HepG2 (cell line): ENCODE results near the gene EFNA2. TPM values are rescaled to one million over a fixed set of nuclear protein-coding genes. Genes with fewer than 3 reads are reported as not detected.

Source experiments
- AGO2 ChIP-seq: fragments of 200-400 bp; formaldehyde crosslinking; optimal IDR thresholded peaks from 2 replicates; pipeline ENCODE3; 2017; ENCODE audit warnings: mild to moderate bottlenecking, low read depth, low read length, moderate library complexity
- BCL6 ChIP-seq: IDR thresholded peaks from 2 replicates; pipeline ENCODE4 v1.6.1; 2016; ENCODE audit warnings: missing genetic modification reagents, missing compliant biosample characterization
- ELF4 ChIP-seq: sonication (generic); formaldehyde crosslinking; IDR thresholded peaks from 2 replicates; pipeline ENCODE4 v1.5.0; 2020; ENCODE audit warnings: missing genetic modification reagents, mild to moderate bottlenecking, moderate library complexity, borderline replicate concordance
- FOXM1 ChIP-seq: sonication (generic); formaldehyde crosslinking; IDR thresholded peaks from 2 replicates; pipeline ENCODE4 v1.5.0; 2020; ENCODE audit warnings: missing genetic modification reagents
- KDM4B ChIP-seq: sonication (generic); formaldehyde crosslinking; IDR thresholded peaks from 2 replicates; pipeline ENCODE4 v1.4.0; 2020; ENCODE audit warnings: missing genetic modification reagents
- LCORL ChIP-seq, 2 experiments: fragments of 450-650 bp in 1 of 2; sonication (generic) in 1 of 2; formaldehyde crosslinking in 1 of 2; IDR thresholded peaks; 2 replicates each; pipeline versions ENCODE4 v1.5.0 to v1.6.1; 2017 to 2020; ENCODE audit warnings: antibody characterized with exemption in 1 of 2, missing genetic modification reagents in 1 of 2
- MXI1 ChIP-seq: IDR thresholded peaks from 3 replicates; pipeline ENCODE4 v1.6.1; 2012; ENCODE audit warnings: low read depth, low read length, inconsistent platforms, borderline replicate concordance
- NFYB ChIP-seq: sonication (generic); formaldehyde crosslinking; IDR thresholded peaks from 2 replicates; pipeline ENCODE4 v1.4.0; 2020; ENCODE audit warnings: missing genetic modification reagents
- ONECUT2 ChIP-seq: sonication (generic); formaldehyde crosslinking; IDR thresholded peaks from 2 replicates; pipeline ENCODE4 v1.4.0; 2020; ENCODE audit warnings: missing genetic modification reagents
- SOX5 ChIP-seq: IDR thresholded peaks from 2 replicates; pipeline ENCODE4 v1.6.1; 2016; ENCODE audit warnings: borderline replicate concordance
- SP1 ChIP-seq, 2 experiments: fragments of 450-650 bp in 1 of 2; sonication (generic) in 1 of 2; formaldehyde crosslinking in 1 of 2; IDR thresholded peaks; 2 replicates each; pipeline versions ENCODE4 v1.4.0 to v1.6.1; 2016 to 2020; ENCODE audit warnings: missing genetic modification reagents in 1 of 2
- SP5 ChIP-seq: IDR thresholded peaks from 2 replicates; pipeline ENCODE4 v1.6.1; 2016; ENCODE audit warnings: low read depth, borderline replicate concordance
- TAF1 ChIP-seq: sonication (generic); formaldehyde crosslinking; IDR thresholded peaks from 2 replicates; pipeline ENCODE4 v1.4.0; 2020; ENCODE audit warnings: missing genetic modification reagents
- ZNF17 ChIP-seq: sonication (generic); formaldehyde crosslinking; IDR thresholded peaks from 2 replicates; pipeline ENCODE4 v1.5.0; 2020; ENCODE audit warnings: mild to moderate bottlenecking, missing genetic modification reagents
- ZNF33B ChIP-seq: sonication (generic); formaldehyde crosslinking; IDR thresholded peaks from 2 replicates; pipeline ENCODE4 v1.5.1; 2020; ENCODE audit warnings: mild to moderate bottlenecking, missing genetic modification reagents
- ZNF552 ChIP-seq: sonication (generic); formaldehyde crosslinking; IDR thresholded peaks from 2 replicates; pipeline ENCODE4 v1.9.0; 2022; ENCODE audit warnings: missing genetic modification reagents, mild to moderate bottlenecking, borderline replicate concordance
- ZNF558 ChIP-seq: sonication (generic); formaldehyde crosslinking; IDR thresholded peaks from 2 replicates; pipeline ENCODE4 v1.9.0; 2022; ENCODE audit warnings: mild to moderate bottlenecking, missing genetic modification reagents, borderline replicate concordance
- ZNF607 ChIP-seq: sonication (generic); formaldehyde crosslinking; IDR thresholded peaks from 2 replicates; pipeline ENCODE4 v1.5.1; 2020; ENCODE audit warnings: missing genetic modification reagents, mild to moderate bottlenecking, borderline replicate concordance
- ZSCAN29 ChIP-seq: sonication (generic); formaldehyde crosslinking; conservative IDR thresholded peaks from 2 replicates; pipeline ENCODE4 v1.4.0; 2020; ENCODE audit warnings: mild to moderate bottlenecking, missing genetic modification reagents
- polyA plus RNA-seq, 8 experiments: library from polyadenylated mRNA; depleted of rRNA in 3 of 8; stranded (reverse) in 7 of 8; unstranded in 1 of 8; fragments of >200 nt; fragmentation: Illumina TruSeq in 4 of 8; extraction: Trizol in 4 of 8; gene quantifications; 2 replicates each; pipeline versions ENCODE4 v1.2.1 to v1.2.3, GENCODE V29; 2011 to 2016; ENCODE audit warnings: low read depth in 4 of 8, missing spikeins in 1 of 8, mixed read lengths in 1 of 8; ENCODE audit not compliant: insufficient read depth in 1 of 8
- total RNA-seq, 5 experiments: library from RNA; depleted of rRNA; stranded (reverse); fragments of >200 nt; fragmentation: Illumina TruSeq; extraction: Trizol; gene quantifications; 2 replicates each; pipeline ENCODE4 v1.2.3, GENCODE V29; 2016; ENCODE audit warnings: low read depth in 1 of 5
- TF ChIP-seq, protein P1 (sequence below): sonication (generic); formaldehyde crosslinking; IDR thresholded peaks from 2 replicates; pipeline ENCODE4 v1.4.0; 2020; ENCODE audit warnings: missing genetic modification reagents
- TF ChIP-seq, protein P2 (sequence below): sonication (generic); formaldehyde crosslinking; IDR thresholded peaks from 2 replicates; pipeline ENCODE4 v1.4.0; 2020; ENCODE audit warnings: mild to moderate bottlenecking, missing genetic modification reagents
- TF ChIP-seq, protein P3 (sequence below): sonication (generic); formaldehyde crosslinking; IDR thresholded peaks from 2 replicates; pipeline ENCODE4 v1.4.0; 2020; ENCODE audit warnings: low read depth, mild to moderate bottlenecking, missing genetic modification reagents
- TF ChIP-seq, protein P4 (sequence below), 2 experiments: sonication (generic) in 1 of 2; formaldehyde crosslinking in 1 of 2; IDR thresholded peaks; 2 replicates each; pipeline versions ENCODE4 v1.4.0 to v1.6.1; 2018 to 2020; ENCODE audit warnings: missing genetic modification reagents in 2 of 2, borderline replicate concordance in 1 of 2, low read depth in 1 of 2, mild to moderate bottlenecking in 1 of 2, missing biosample characterization in 1 of 2

Gene EFNA2
- total and polyA plus RNA-seq, 2 of the 13 experiments (the other 11 are each of a cell fraction or from before 2014, with no cell fraction given) = 6.0 to 9.9 TPM

- TF ChIP-seq ZNF607 (CRISPR knock-in tag) (peak; percentile 69; the same call in 1 of the 2 replicates), BCL6 (CRISPR knock-in tag) (peak; percentile 71), SOX5 (CRISPR knock-in tag) (0 out of 2 replicates have a peak, but pooled peaks have one; percentile 43), SP5 (CRISPR knock-in tag) (peak; percentile 94), ELF4 (CRISPR knock-in tag) (peak; percentile 62; the same call in 1 of the 2 replicates), FOXM1 (CRISPR knock-in tag) (no peak), MXI1 (peak; percentile 62; the same call in 1 of the 3 replicates), ZSCAN29 (CRISPR knock-in tag) (0 out of 2 replicates have a peak, but pooled peaks have one; percentile 39), ONECUT2 (no peak), LCORL (IDR thresholded peaks at IDR 0.05) (no peak), LCORL (CRISPR knock-in tag; IDR thresholded peaks at IDR 0.05) (peak; percentile 54; the same call in 1 of the 2 replicates), NFYB (CRISPR knock-in tag) (no peak), ZNF558 (CRISPR knock-in tag) (no peak), ZNF33B (CRISPR knock-in tag) (0 out of 2 replicates have a peak, but pooled peaks have one; percentile 49), ZNF552 (0 out of 2 replicates have a peak, but pooled peaks have one; percentile 34), KDM4B (0 out of 2 replicates have a peak, but pooled peaks have one; percentile 36), ZNF17 (CRISPR knock-in tag) (no peak), AGO2 (peak; percentile 83), TAF1 (CRISPR knock-in tag) (peak; percentile 45; the same call in 1 of the 2 replicates), SP1 (IDR thresholded peaks at IDR 0.05) (no peak), SP1 (CRISPR knock-in tag; IDR thresholded peaks at IDR 0.05) (peak; percentile 90)
- TF ChIP-seq, protein P1, sequence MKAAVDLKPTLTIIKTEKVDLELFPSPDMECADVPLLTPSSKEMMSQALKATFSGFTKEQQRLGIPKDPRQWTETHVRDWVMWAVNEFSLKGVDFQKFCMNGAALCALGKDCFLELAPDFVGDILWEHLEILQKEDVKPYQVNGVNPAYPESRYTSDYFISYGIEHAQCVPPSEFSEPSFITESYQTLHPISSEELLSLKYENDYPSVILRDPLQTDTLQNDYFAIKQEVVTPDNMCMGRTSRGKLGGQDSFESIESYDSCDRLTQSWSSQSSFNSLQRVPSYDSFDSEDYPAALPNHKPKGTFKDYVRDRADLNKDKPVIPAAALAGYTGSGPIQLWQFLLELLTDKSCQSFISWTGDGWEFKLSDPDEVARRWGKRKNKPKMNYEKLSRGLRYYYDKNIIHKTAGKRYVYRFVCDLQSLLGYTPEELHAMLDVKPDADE (CRISPR knock-in tag) = no peak
- TF ChIP-seq, protein P2, sequence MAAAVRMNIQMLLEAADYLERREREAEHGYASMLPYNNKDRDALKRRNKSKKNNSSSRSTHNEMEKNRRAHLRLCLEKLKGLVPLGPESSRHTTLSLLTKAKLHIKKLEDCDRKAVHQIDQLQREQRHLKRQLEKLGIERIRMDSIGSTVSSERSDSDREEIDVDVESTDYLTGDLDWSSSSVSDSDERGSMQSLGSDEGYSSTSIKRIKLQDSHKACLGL (CRISPR knock-in tag) = peak; percentile 84
- TF ChIP-seq, protein P3, sequence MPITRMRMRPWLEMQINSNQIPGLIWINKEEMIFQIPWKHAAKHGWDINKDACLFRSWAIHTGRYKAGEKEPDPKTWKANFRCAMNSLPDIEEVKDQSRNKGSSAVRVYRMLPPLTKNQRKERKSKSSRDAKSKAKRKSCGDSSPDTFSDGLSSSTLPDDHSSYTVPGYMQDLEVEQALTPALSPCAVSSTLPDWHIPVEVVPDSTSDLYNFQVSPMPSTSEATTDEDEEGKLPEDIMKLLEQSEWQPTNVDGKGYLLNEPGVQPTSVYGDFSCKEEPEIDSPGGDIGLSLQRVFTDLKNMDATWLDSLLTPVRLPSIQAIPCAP (CRISPR knock-in tag) = peak; percentile 77; the same call in 1 of the 2 replicates
- TF ChIP-seq, protein P4, sequence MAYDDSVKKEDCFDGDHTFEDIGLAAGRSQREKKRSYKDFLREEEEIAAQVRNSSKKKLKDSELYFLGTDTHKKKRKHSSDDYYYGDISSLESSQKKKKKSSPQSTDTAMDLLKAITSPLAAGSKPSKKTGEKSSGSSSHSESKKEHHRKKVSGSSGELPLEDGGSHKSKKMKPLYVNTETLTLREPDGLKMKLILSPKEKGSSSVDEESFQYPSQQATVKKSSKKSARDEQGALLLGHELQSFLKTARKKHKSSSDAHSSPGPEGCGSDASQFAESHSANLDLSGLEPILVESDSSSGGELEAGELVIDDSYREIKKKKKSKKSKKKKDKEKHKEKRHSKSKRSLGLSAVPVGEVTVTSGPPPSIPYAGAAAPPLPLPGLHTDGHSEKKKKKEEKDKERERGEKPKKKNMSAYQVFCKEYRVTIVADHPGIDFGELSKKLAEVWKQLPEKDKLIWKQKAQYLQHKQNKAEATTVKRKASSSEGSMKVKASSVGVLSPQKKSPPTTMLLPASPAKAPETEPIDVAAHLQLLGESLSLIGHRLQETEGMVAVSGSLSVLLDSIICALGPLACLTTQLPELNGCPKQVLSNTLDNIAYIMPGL (CRISPR knock-in tag; IDR thresholded peaks at IDR 0.05; ENCODE audit: borderline replicate concordance in 1 of 2, low read depth in 1 of 2) = peak in 1 of 2 experiments; percentile 69; a peak in 1 of 4 replicates
These were observed 19.4 kb upstream of the EFNA2 start (continued) for GRCh38 chr19:1266129-1266915.
